ENCODE data around the gene GLRX3.
A peak's percentile ranks its signal among the peaks of the same experiment; 100 is the strongest.

The GLRX3 gene

DNA sequence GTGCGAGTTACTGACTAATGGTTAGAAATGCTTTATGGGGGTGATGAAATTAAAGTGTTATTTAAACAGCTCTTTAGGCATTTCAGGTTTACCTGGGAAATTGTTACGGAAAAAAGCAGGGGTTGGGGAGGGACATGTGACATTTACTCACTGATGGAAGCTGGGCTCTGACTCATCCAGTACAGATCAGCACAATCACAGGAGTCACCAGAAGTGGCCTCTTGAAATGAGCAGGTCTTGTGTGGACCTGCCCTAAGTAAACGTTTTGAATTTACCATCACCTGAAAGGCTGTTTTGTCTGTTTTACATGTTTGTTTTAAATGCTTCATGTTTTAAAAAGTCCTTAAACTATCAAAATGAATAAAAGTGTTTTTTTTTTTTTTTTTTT lies 2.3 kb downstream of the GLRX3 start:
- peaks cover 12% of the 10 kb centered on the region for H3K4me1 ChIP-seq (ENCODE audit: control insufficient read depth, insufficient read depth, low read length)
- H3K27ac ChIP-seq (ENCODE audit: low read depth, low read length) = peak overlapping the region; percentile 55
- H3K27me3 ChIP-seq (ENCODE audit: control insufficient read depth, insufficient read depth, low read length) = no peaks in the 10 kb centered on the region; the same call in 1 of the 2 replicates
- peaks cover 9% of the 10 kb centered on the region; the same call in 1 of the 2 replicates for H3K36me3 ChIP-seq (ENCODE audit: control insufficient read depth, insufficient read depth, low read length)
- no peak overlapping the region for H3K9ac ChIP-seq (ENCODE audit: low read depth, low read length)
- H3K9me3 ChIP-seq (ENCODE audit: control insufficient read depth, insufficient read depth, low read length) = no peaks in the 10 kb centered on the region
- no peak overlapping the region for H3K4me3 ChIP-seq (ENCODE audit: low read depth, low read length)

- Histone ChIP-seq H3K4me1 (ENCODE audit: control insufficient read depth, insufficient read depth, low read length) (peaks cover 12% of the 10 kb centered on the region), H3K27me3 (ENCODE audit: control insufficient read depth, insufficient read depth, low read length) (no peaks in the 10 kb centered on the region; the same call in 1 of the 2 replicates), H3K36me3 (ENCODE audit: control insufficient read depth, insufficient read depth, low read length) (peaks cover 9% of the 10 kb centered on the region; the same call in 1 of the 2 replicates), H3K27ac (ENCODE audit: low read depth, low read length) (no peak overlapping the region), H3K4me3 (ENCODE audit: low read depth, low read length) (no peak overlapping the region), H3K9me3 (ENCODE audit: control insufficient read depth, insufficient read depth, low read length) (no peaks in the 10 kb centered on the region), H3K9ac (ENCODE audit: low read depth, low read length) (no peak overlapping the region)
Measured at GRCh38 chr10:130140425-130140824, 4.2 kb downstream of the GLRX3 start.

GRCh38 chr10:130141038-130141437 lies 4.8 kb downstream of the GLRX3 start:
- no peak overlapping the region for H3K27ac ChIP-seq (ENCODE audit: low read depth, low read length)
- no peak overlapping the region for H3K9ac ChIP-seq (ENCODE audit: low read depth, low read length)
- peaks cover 12% of the 10 kb centered on the region for H3K4me1 ChIP-seq (ENCODE audit: control insufficient read depth, insufficient read depth, low read length)

GRCh38 chr10:130141460-130141859 lies 5.3 kb downstream of the GLRX3 start:
- Histone ChIP-seq H3K9me3 (ENCODE audit: control insufficient read depth, insufficient read depth, low read length) (no peaks in the 10 kb centered on the region), H3K27me3 (ENCODE audit: control insufficient read depth, insufficient read depth, low read length) (no peaks in the 10 kb centered on the region), H3K9ac (ENCODE audit: low read depth, low read length) (no peak overlapping the region), H3K4me1 (ENCODE audit: control insufficient read depth, insufficient read depth, low read length) (peaks cover 12% of the 10 kb centered on the region), H3K36me3 (ENCODE audit: control insufficient read depth, insufficient read depth, low read length) (peaks cover 18% of the 10 kb centered on the region), H3K4me3 (ENCODE audit: low read depth, low read length) (no peak overlapping the region), H3K27ac (ENCODE audit: low read depth, low read length) (no peak overlapping the region)

More at GRCh38 chr10:130141038-130141437, 4.8 kb downstream of the GLRX3 start:
- H3K27me3 ChIP-seq (ENCODE audit: control insufficient read depth, insufficient read depth, low read length) = no peaks in the 10 kb centered on the region
- peaks cover 14% of the 10 kb centered on the region for H3K36me3 ChIP-seq (ENCODE audit: control insufficient read depth, insufficient read depth, low read length)
- no peak overlapping the region for H3K4me3 ChIP-seq (ENCODE audit: low read depth, low read length)
- no peaks in the 10 kb centered on the region for H3K9me3 ChIP-seq (ENCODE audit: control insufficient read depth, insufficient read depth, low read length)

GRCh38 chr10:130141878-130142277 lies 5.7 kb downstream of the GLRX3 start:
- H3K9ac ChIP-seq (ENCODE audit: low read depth, low read length) = no peak overlapping the region
- H3K4me1 ChIP-seq (ENCODE audit: control insufficient read depth, insufficient read depth, low read length) = peaks cover 12% of the 10 kb centered on the region
- peaks cover 23% of the 10 kb centered on the region for H3K36me3 ChIP-seq (ENCODE audit: control insufficient read depth, insufficient read depth, low read length)
- H3K27ac ChIP-seq (ENCODE audit: low read depth, low read length) = no peak overlapping the region
- H3K4me3 ChIP-seq (ENCODE audit: low read depth, low read length) = no peak overlapping the region
- no peaks in the 10 kb centered on the region for H3K9me3 ChIP-seq (ENCODE audit: control insufficient read depth, insufficient read depth, low read length)
- no peaks in the 10 kb centered on the region for H3K27me3 ChIP-seq (ENCODE audit: control insufficient read depth, insufficient read depth, low read length)

GRCh38 chr10:130146042-130146441 lies 9.9 kb downstream of the GLRX3 start:
- no peak overlapping the region for H3K27ac ChIP-seq (ENCODE audit: low read depth, low read length)
- H3K9ac ChIP-seq (ENCODE audit: low read depth, low read length) = no peak overlapping the region
- H3K36me3 ChIP-seq (ENCODE audit: control insufficient read depth, insufficient read depth, low read length) = peaks cover 41% of the 10 kb centered on the region
- H3K9me3 ChIP-seq (ENCODE audit: control insufficient read depth, insufficient read depth, low read length) = no peaks in the 10 kb centered on the region
- H3K27me3 ChIP-seq (ENCODE audit: control insufficient read depth, insufficient read depth, low read length) = no peaks in the 10 kb centered on the region
- H3K4me1 ChIP-seq (ENCODE audit: control insufficient read depth, insufficient read depth, low read length) = no peaks in the 10 kb centered on the region; the same call in 1 of the 2 replicates
- H3K4me3 ChIP-seq (ENCODE audit: low read depth, low read length) = no peak overlapping the region

GRCh38 chr10:130159192-130159794 lies 23.1 kb downstream of the GLRX3 start:
- Histone ChIP-seq H3K4me1 (ENCODE audit: control insufficient read depth, insufficient read depth, low read length) (peaks cover 18% of the 10 kb centered on the region), H3K27ac (ENCODE audit: low read depth, low read length) (no peak overlapping the region), H3K9me3 (ENCODE audit: control insufficient read depth, insufficient read depth, low read length) (no peaks in the 10 kb centered on the region), H3K36me3 (ENCODE audit: control insufficient read depth, insufficient read depth, low read length) (peaks cover 35% of the 10 kb centered on the region), H3K27me3 (ENCODE audit: control insufficient read depth, insufficient read depth, low read length) (no peaks in the 10 kb centered on the region), H3K4me3 (ENCODE audit: low read depth, low read length) (no peak overlapping the region), H3K9ac (ENCODE audit: low read depth, low read length) (no peak overlapping the region)

- Histone ChIP-seq H3K4me3 (ENCODE audit: low read depth, low read length) (no peak overlapping the region), H3K27ac (ENCODE audit: low read depth, low read length) (no peak overlapping the region), H3K27me3 (ENCODE audit: control insufficient read depth, insufficient read depth, low read length) (no peaks in the 10 kb centered on the region), H3K9ac (ENCODE audit: low read depth, low read length) (no peak overlapping the region), H3K36me3 (ENCODE audit: control insufficient read depth, insufficient read depth, low read length) (peaks cover 49% of the 10 kb centered on the region), H3K4me1 (ENCODE audit: control insufficient read depth, insufficient read depth, low read length) (peaks cover 18% of the 10 kb centered on the region), H3K9me3 (ENCODE audit: control insufficient read depth, insufficient read depth, low read length) (no peaks in the 10 kb centered on the region)
Measured at GRCh38 chr10:130160775-130161174, 24.6 kb downstream of the GLRX3 start.

DNA sequence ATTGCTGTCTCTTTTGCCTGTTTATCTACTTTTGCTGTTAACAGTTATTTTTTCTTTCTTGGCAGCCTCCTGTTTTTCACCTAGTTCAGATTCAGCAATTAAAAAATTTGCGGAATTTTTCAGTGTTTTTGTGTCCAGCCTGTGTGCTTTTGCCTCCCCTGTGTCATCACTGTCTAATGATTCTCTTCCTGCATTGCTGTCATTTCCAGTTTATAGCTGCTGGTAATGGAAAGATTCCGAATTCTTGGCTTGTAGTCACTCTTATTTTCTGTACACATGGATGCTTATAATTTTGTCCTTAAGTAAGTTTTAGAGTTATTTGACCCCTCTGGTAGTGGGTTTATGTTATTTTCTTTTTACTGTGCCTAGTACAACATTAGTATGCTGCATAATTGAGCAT lies 25.1 kb downstream of the GLRX3 start:
- Histone ChIP-seq H3K36me3 (ENCODE audit: control insufficient read depth, insufficient read depth, low read length) (peaks cover 55% of the 10 kb centered on the region), H3K4me1 (ENCODE audit: control insufficient read depth, insufficient read depth, low read length) (peaks cover 18% of the 10 kb centered on the region), H3K27me3 (ENCODE audit: control insufficient read depth, insufficient read depth, low read length) (no peaks in the 10 kb centered on the region), H3K4me3 (ENCODE audit: low read depth, low read length) (no peak overlapping the region), H3K9me3 (ENCODE audit: control insufficient read depth, insufficient read depth, low read length) (no peaks in the 10 kb centered on the region), H3K9ac (ENCODE audit: low read depth, low read length) (no peak overlapping the region), H3K27ac (ENCODE audit: low read depth, low read length) (no peak overlapping the region)

DNA sequence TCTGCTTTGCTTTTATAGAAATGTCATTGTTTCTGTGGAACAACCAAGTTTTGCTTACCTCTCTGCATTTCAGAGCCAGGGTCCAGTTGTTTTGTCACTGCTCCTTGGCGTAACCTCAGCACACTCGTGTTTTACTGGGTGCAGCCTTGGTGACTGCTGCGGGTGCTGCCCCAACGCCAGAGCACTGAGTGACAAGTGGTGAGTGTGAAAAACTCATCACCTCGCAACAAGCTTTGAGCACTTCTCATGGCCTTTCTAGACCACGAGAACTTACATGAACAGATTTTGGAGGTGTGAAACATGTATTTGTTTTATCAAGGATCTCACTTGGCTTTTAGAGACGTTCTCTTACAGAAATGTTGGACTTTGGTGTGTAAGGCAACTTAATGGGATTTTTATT lies 31.0 kb downstream of the GLRX3 start:
- Histone ChIP-seq H3K4me3 (ENCODE audit: low read depth, low read length) (no peak overlapping the region), H3K27ac (ENCODE audit: low read depth, low read length) (no peak overlapping the region), H3K9me3 (ENCODE audit: control insufficient read depth, insufficient read depth, low read length) (no peaks in the 10 kb centered on the region), H3K27me3 (ENCODE audit: control insufficient read depth, insufficient read depth, low read length) (no peaks in the 10 kb centered on the region), H3K36me3 (ENCODE audit: control insufficient read depth, insufficient read depth, low read length) (peaks cover 88% of the 10 kb centered on the region), H3K4me1 (ENCODE audit: control insufficient read depth, insufficient read depth, low read length) (peaks cover 10% of the 10 kb centered on the region), H3K9ac (ENCODE audit: low read depth, low read length) (no peak overlapping the region)

DNA sequence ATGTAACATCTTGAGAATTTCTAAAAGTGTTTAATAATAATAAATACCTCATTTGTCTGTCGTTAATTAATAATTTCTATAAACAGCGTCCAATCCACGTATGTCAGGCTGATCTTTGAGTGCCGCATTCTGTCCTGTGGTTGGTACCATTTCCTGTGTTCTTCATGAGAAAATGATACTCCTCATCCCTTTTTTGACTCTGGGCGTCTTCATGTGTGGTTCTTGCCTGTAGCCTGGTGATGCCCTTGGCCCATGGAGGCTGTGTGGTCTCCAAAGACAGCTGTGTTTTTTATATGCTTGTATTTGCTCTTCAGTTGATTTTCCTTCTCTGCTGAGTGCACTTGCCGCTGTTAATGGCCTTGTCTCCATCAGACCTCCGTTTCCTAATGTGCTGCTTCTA lies 31.5 kb downstream of the GLRX3 start:
- Histone ChIP-seq H3K4me3 (ENCODE audit: low read depth, low read length) (no peak overlapping the region), H3K9ac (ENCODE audit: low read depth, low read length) (no peak overlapping the region), H3K9me3 (ENCODE audit: control insufficient read depth, insufficient read depth, low read length) (no peaks in the 10 kb centered on the region), H3K27ac (ENCODE audit: low read depth, low read length) (no peak overlapping the region), H3K4me1 (ENCODE audit: control insufficient read depth, insufficient read depth, low read length) (peaks cover 10% of the 10 kb centered on the region), H3K36me3 (ENCODE audit: control insufficient read depth, insufficient read depth, low read length) (peaks cover 85% of the 10 kb centered on the region), H3K27me3 (ENCODE audit: control insufficient read depth, insufficient read depth, low read length) (no peaks in the 10 kb centered on the region)
